Glomerular visceral epithelial cell (primary cell): ENCODE measurements around the gene PRND.
"Not testable (repeated sequence)": the region's sequence is repeated elsewhere in the genome, so short reads cannot be mapped to it uniquely, and the experiment has no call there.

ENCODE experiments used
- DNase-seq: peaks from one replicate; pipeline ENCODE4 v3.0.0-alpha.2; 2016; ENCODE audit errors: extremely low spot score

Gene PRND

DNA sequence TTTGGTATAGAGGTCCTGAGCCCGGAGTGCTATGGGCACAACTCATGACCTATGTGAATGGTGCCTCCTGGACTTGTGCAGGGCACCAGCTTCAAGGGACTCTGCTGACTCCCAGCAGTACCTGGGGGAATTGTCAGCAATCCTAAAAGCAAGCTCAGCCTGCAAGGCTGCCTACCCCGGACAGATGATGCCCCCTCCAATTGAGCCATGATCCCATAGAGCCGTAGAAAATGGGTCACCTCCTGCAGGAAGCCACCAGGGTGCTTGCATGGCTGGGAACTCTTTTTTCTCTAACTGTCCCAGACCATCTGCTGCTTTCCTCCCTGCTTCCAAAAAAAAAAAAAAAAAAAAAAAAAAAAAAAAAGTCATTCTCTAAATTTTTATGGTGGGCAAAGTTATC is 12.9 kb upstream of the PRND start:
- no peak for DNase-seq

DNA sequence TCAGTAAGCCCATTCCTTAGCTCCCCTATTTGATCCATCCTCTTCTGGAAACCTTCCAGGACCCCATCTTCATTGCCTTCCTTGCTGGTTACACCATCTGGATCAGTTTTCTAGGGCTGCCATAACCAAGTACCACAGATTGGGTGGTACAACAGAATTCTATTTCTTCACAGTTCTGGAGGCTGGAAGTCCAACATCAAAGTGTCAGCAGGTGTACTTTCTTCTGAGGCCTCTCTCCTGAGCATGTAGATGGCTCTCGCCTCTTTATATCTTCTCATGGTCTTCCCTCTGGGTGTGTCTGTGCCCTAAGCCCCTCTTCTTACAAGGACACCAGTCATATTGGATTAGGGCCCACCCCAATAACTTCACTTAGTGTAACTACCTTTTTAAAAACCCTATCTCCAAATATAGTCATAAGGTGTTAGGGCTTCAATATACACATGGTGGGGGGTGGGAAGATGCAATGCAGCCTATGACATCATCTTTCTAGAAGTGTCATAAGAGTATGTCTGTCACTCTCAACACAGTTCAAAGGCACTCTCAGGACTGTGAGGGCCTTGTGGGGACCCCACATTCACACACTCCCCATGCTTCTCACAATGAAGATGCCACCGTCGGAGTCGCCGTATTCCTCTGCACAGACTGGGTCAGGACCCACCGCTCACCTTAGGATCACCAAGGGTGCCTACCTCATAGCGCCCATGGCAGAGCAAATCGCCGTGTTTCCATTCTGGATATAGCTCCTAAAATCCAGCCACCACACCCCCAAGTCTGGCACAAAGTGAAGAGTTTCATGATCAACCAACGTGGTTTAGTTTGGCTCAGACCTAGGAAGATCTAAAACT is 12.2 kb upstream of the PRND start:
- no peak for DNase-seq

DNA sequence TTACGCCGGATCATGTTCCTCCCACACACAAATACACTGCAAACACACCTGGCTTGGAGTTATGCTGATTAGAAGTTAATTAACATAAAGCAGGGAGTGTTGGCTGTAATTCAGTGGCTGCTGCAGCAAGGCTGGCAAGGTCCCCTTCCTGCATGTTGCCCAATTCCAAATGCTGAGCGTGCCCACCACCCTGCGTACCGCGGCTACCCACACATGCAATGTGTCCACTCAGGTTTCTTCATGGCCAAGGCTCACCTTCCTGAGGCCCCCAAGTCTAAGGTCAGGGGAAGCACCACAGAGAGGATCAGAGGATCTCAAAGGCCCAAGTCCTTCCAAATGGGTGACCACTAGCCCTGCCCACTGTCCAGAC is 11.6 kb upstream of the PRND start:
- DNase-seq, result no peak

DNA sequence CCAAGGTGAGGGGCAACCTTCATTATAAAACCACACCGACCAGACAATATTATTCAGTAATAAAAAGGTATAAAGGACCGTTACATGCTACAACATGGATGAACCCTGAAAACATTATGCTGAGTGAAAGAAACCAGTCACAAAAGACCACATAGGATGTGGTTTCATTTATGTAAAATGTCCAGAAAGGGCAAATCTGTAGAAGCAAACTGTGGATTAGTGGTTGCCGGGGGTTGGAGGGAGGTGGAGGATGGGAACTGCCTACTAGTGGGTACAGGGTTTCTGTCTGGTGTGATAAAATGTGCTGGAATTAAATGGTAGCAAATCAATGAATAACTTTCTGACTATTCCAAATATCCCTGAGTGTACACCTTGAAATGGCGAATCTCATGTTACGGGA is 10.2 kb upstream of the PRND start:
- DNase-seq, result no peak

DNA sequence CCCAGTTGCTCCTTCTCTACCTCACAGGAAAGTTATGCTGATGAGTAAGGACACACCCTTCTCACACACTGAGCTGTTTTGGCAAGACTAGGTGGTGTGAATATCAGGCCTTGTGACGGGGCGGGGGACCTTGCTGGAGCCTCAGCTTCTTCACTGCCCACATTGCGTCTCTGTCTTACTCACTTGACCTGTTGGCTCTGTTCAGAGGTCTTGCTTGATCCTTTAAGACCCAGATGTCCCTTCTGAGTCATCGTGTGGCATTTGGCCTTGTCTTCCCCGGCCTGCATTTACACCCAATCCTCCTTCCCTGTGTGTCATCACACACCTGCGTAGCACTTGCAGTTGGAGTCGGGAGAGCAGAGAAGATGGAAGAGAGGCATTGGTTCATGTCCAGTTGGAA is 8.3 kb upstream of the PRND start:
- peak; percentile 37 for DNase-seq

DNA sequence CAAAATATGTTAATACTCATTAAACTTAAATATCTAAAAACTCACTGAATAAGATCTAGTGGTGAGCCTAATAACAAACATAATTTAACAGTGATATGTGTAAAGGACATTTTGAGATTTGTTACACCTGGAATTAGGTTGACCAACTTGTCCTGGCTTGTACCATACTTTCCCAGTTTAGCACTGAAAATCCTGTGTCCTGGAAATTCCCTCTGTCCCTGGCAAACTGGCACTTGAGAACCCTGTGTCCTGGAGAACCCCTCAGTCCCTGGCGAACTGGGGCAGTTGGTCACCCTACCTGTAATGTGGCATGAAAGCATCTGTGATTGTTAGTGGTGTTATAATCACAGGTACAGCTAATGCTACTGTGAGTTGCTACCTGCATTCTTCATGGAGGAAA is 6.9 kb upstream of the PRND start:
- DNase-seq, result no peak

DNA sequence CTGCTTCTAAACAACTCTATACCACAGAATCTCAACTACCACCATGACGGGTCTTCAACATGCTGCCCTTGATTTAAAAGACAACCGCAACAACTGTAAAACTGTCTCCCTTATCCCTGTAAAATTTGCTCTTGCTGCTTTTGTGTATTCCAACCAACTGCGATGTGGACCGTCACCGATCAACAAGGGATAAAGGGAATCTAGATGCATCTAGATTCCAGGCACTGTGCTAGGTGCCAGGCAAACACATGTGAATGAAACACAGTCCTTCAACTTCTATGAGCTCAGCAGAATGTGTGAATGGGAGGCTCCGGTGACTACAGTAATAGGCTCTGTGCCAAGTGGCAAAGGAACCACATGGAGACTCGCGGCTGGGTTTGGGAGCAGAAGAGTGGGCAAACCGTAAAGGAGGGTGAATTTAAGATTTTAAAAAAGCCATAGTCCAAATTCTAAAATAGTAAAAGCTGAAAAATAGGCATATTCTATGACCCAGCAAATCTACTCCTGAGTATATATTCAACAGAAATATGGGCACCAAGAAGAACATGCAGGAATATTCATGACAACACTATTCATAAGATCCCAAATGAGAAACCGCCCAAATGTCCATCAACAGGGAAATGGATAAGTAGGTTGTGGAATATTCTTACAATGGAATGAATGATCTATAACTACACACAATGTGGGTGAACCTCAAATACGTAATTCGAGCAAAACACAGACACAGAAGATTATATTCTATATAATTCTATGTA is 3.7 kb upstream of the PRND start:
- no peak for DNase-seq

DNA sequence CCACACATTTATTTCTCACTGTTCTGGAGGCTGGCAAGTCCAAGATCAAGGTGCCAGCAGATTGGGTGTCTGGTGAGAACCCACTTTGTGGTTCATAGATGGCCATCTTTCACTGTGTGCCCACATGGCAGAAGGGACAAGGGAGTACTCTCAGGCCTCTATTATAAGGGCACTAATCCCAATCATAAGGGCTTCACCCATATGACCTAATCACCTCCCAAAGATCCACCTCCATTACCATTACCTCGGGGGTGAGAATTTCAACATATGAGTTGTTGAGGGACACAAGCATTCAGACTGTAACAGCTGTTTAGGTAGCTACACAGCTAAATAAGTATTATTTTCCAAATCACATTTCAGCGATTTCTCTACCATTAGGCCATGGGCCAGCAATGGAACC is 2.5 kb upstream of the PRND start:
- DNase-seq, result no peak

DNA sequence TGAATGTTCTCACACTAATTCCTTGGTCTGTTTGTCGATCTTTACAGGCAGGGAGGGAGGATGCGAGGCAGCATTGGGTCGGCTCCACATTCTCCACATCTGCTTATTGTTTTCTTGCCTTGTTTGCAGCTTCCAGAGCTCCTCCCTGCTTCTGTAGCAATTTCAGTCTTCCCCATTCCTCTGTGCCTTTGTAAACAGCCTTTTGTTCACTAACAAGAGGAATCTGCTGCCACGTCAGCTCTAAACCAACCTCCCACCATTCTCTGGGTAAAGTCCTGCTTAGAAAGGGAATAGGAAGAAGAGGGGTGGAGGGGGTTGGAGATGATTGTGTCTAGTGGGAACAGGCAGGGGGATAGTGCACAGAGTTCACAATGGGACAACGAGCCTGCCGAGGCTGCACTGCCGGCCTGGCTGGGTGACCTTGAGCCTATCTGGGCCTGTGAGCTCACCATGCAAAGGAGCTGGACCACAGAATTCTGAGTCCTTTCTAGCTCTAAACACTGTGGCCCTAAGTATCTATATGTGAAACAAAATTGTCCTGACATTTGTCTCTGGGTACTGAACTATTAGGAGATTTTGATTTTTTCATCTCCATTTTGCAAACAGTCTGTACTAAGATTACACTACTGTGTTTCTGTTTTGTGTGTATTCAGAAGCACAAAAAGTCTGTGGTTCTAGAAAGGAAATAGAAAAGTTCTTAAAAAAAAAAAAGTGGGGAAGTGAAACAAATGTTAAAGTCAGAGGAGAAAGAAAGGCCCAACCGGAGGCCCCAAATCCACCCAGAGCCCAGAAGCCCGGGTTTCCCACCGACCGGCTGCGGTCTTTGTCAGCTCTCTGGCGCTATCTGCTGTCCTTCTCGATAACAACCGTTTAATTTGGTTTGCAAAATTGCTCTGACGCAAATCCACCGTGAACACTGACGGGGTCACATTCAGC is 1.4 kb upstream of the PRND start:
- peak; percentile 67 for DNase-seq

DNA sequence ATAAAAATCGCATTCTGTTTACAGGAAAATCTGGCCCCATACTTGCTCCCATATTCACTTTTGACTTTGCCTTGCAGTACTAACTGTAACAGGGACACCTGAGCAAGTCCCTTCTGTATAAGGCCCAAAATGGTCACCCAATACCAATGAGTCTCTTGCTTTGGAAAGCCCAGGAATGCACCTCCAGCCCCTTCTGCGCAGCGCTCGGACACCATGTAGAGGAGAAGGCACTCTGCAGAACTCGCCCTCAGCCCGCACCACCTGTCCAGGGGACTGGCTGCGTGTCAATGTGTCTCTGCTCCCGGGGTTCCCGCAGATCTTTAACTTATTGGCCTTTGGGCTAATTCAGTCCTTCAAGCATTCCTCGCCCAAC is 746 bp upstream of the PRND start:
- no peak for DNase-seq

DNA sequence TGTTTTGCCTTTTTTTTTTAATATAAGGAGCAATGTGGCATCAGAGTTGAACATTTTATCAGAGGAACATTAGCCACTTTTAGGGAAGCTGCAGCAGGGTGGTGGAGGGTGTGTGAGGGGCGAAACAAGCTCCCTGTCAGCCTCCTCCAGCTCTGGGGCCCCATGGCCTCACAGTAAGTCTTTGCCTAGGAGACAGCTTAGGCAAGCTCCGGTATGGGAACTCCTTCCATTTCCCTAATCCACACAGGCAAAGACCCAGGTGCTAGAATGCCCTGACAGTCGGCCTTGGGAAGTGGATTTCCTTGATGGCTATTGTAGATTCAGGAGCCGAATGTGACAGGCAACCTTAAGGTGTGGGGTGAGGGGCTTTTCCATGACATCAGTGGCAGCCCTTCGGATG is 862 bp downstream of the PRND start:
- DNase-seq, result no peak

DNA sequence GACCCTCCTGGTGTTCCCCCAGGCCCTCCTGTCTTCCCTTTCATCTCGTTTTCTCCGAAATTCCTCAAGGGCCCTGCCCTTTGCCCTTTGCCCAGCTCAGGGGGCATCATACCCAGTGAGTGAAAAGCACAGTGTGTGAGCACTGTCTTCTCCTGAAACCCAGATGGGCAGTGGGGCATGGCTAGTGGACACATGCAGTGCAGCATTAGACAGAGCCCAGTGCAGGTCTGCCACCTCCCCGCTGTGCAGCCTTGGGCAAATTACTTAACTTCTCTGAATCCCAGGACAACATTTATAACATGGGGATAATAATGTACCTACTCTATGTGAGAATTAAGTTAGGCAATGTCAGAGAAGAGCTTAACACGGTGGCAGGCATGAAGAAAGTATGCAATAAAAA is 1.3 kb downstream of the PRND start:
- DNase-seq, result no peak

DNA sequence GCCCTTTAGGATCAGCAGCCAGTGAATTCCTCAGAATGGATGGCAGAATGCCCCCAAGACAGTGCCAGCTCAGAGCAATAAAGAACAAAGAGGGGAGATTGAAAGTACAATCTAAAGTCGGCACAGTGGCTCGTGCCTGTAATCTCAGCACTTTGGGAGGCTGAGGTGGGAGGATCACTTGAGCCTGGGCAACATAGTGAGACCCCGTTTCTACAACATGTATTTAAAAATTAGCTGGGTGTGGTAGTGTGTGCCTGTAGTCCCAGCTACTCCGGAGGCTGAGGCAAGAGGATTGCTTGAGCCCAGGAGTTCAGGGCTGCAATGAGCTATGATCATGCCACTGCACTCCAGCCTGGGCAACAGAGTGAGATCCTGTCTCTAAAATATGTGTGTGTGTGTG is 1.8 kb downstream of the PRND start:
- not testable (repeated sequence) for DNase-seq

DNA sequence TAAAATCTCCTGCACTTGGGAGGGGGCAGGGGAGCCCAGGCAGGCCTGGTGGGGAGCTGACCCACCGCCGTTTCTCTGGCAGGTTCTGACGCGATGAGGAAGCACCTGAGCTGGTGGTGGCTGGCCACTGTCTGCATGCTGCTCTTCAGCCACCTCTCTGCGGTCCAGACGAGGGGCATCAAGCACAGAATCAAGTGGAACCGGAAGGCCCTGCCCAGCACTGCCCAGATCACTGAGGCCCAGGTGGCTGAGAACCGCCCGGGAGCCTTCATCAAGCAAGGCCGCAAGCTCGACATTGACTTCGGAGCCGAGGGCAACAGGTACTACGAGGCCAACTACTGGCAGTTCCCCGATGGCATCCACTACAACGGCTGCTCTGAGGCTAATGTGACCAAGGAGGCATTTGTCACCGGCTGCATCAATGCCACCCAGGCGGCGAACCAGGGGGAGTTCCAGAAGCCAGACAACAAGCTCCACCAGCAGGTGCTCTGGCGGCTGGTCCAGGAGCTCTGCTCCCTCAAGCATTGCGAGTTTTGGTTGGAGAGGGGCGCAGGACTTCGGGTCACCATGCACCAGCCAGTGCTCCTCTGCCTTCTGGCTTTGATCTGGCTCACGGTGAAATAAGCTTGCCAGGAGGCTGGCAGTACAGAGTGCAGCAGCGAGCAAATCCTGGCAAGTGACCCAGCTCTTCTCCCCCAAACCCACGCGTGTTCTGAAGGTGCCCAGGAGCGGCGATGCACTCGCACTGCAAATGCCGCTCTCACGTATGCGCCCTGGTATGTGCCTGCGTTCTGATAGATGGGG is 3.0 kb downstream of the PRND start:
- DNase-seq, result no peak

DNA sequence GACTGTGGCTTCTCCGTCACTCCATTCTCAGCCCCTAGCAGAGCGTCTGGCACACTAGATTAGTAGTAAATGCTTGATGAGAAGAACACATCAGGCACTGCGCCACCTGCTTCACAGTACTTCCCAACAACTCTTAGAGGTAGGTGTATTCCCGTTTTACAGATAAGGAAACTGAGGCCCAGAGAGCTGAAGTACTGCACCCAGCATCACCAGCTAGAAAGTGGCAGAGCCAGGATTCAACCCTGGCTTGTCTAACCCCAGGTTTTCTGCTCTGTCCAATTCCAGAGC is 3.5 kb downstream of the PRND start:
- no peak for DNase-seq

DNA sequence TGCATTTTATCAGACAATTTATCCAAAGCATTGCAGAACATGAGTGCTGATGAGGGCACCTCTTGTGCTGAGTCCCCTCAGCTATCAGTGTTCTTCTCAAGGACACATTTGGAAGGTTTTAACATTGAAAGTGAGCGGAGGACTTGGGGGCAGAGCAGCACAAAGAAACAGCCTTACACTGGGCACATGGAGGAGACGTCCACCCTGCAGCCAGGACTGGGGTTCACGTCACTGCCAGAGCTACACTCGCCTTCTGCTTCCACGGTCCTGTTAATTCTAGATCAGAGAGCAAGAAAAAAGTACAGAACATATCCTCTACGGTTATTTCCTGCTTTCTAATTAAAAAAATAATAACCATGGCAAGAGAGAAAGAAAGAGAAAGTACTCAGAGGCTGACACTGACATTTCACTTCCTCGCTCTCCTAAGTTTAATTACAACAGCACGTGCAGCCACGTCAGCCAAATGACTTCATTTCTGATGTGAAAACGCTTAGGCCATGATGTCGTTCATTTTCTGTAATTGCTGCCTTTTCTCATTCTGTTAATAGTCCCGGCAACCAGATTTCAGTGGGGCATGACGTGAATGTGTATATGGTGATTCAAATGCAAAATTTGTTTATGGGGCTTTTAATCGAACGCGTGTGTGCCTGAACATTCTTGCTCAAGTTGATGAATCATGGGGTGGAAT is 5.1 kb downstream of the PRND start:
- DNase-seq, result no peak

DNA sequence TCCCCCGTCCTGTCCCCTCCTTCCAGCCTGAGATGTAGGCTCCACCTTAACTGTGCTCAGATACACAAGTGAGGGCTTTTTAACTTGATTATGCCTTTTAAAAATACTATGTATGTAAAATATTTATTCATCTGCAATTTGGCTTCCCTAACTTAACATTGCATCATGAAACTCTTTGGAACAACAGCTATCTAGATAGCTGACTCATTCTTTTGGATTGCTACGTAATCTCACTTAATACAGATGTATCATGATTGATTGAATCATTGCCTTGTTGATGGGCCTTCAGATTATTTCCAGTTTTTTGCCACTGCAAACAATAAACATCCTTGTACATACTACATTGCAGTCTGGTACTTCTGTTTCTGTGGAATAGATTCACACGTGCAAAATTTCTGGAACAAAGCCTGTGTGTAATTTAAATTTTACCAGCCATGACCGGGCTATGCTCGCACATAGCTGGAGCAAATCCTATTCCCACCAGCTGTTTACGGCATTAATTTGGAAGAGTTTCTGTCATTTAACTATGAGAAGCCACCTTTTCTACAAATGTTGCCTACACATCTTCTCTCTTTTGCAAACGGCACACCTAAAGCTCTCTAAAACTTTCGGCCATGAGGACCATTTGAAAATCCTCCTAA is 6.5 kb downstream of the PRND start:
- no peak for DNase-seq

DNA sequence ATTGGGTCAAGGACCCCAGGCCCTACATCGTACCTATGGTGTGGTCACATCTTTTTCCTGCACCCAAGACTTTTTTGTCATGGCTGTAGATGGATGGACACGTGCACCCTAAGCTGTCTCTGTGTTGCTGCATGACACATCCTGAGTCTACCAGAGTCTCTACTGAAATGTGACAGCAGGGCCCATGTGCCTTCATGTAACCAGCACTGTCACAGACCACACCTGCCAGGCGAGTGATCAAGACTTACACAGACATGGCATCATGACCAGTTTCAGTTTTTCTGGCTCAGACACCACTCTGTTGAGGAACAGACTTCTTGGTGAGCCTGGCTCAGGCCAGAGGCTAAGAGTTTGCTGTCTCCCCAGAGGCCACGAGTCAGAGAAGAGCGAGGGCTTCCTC is 7.6 kb downstream of the PRND start:
- DNase-seq, result no peak

DNA sequence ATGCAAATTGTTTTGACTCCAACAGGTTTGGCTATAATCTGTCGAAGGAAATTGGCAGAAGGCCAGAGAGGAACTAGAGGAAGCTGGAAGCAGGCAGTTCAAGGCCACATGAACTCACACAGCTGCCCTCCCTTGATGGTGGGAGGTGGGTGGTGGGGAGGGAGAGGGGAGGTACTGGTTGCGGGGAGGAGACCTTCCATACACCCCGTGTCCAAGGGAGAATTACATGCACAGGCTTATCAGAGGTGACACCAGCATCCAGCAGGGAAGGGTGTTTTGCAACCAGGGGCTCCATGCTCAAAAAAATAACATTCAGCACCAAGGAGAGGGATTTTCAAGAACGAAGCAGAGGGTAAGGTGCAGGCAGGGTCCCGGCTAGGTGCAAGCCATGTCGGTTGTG is 9.1 kb downstream of the PRND start:
- no peak for DNase-seq

DNA sequence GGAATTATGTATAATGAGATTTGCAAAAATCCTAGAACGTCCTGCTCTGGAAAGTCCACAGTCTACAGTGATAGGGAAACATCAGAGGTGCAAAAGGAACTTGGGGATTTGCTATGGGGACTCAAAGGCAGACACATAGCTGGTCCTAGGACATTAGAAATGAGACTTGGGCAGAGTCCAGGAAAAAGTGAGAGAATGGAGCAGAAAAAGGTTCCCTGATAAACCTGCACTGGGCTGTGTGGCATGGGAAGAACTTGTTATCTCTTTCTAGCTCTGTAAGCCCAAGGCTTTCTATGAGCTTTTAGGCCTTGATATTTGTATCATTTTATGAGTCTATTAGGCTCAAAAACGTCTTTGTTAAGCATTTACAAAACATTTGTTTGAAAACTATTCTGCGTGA is 15.2 kb downstream of the PRND start:
- DNase-seq, result no peak
